NOMO-1 treated with DMSO at 0.1 percent for 48 hours (cell line): Measurements from ENCODE around the gene FBXW7.

Experiments used
- DNase-seq: peaks from one replicate; lab custom pipeline; 2025; ENCODE audit not compliant: unreplicated experiment; lab: John Stamatoyannopoulos, UW

FBXW7 gene

DNA sequence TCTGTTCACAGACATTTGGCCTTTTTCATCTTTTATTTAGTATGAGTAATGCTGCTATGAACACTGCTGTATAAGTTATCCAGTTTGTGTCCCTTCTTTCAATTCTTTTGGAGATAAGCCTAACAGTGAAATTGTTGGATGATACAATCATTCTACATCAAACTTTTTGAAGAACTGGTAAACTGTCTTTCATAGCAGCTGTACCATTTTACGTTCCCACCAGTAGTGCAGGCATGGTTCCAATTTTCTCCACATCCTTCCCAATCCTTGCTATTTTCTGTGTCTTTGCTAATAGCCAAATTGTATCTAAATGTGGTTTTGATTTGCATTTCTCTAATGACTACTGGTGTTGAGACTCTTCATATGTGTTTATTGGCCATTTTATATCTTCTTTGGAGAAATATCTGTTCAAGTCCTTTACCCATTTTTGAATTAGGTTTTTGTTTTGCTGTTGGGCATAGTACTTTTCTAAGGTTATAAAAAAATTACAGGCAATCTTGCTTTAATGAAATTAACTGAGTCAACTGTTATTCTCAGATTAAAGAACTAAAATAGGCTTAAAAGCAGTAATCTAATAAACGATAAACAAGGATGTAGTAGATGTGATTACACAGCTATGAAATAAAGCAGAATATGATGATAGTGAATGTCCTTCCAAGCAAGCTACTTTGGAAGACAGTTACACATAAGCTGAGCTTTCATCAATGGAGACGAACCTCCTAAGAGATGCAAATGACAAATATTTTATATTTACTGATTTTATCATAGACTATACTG lies 57.2 kb downstream of the FBXW7 start:
- no peak for DNase-seq

- DNase-seq, result peak; percentile 30
Measured at GRCh38 chr4:152476796-152477195, 59.1 kb downstream of the FBXW7 start.

GRCh38 chr4:152471251-152471792 lies 64.6 kb downstream of the FBXW7 start:
- no peak for DNase-seq

GRCh38 chr4:152468408-152468807 lies 67.5 kb downstream of the FBXW7 start:
- DNase-seq, result no peak

GRCh38 chr4:152467101-152467500 lies 68.8 kb downstream of the FBXW7 start:
- DNase-seq, result no peak

DNA sequence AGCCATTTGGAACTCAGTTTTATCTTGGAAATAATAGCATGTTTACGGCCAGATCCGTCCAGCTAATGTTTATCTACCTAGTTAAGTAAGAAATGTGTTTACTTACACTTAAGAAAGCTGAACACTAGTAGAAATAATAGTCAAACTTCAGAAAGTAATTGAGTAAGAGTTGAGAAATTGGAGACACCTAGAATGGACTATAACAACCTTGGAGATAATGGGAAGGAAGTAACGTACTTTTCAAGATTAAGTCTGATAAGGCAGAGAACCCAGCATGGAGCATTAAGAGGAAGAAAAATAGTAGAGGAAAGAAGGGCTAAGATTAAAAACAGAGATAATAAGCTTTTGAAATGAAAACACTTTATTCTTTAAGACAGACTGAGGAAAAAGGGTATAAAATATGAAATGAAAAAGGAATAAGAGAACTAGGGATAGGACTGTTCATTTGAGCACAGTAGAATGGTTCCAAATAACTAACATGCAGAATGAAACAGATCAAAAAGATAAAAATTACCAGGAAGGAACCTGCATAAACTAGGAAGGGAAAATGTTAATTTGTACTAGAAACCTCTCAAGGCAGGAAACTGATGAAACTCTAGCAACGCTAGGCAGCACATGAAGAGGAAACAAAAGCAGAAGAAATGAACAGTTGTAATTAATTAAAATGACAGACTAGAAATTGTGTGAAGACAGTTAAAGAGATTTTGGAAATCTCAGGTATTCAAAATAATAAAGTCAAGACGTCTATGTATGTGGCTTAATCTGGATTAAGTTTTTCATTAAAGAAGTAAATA lies 71.7 kb downstream of the FBXW7 start:
- peak; percentile 74 for DNase-seq

DNA sequence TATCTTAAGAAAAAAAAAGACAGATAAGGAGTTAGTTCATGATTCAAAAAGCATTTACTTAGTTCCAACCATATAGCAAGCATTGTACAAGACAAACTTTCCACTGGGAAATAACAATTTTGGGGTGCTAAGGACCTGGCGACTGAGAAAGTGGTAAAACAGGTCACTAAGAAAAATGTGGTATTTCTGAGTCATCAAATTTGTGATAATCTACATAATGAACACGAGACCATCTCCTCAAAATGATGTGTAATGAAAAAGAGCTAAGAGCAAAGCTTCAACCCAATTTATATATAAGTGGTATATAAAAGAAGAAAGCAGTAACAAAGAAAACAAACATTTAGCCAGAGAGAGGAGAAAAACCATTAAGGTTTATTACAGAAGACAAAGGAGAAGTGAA lies 72.3 kb downstream of the FBXW7 start:
- no peak for DNase-seq

GRCh38 chr4:152462695-152463094 lies 73.2 kb downstream of the FBXW7 start:
- DNase-seq, result no peak

DNA sequence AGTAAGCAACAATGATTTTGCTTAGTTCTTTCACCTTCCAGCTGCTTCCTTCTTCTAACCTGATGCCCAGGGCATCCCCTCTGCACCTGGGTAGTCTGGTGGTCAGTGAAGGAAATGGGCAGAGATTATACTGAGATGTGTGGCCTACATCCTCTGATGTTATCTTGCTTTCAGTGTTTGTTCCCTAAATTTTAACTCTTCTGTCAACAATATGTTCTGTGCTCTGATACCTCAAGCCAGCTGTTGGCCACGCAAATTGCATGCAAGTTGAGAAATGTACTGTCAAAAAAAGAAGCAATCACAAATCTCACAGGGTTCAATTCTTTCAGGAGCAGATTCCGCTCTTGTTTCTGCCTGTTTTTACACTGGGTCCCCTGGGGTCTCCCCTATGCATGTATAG lies 73.8 kb downstream of the FBXW7 start:
- DNase-seq, result peak; percentile 13

- DNase-seq, result peak; percentile 82
Measured at GRCh38 chr4:152460488-152460887, 75.4 kb downstream of the FBXW7 start.

- no peak for DNase-seq
Measured at GRCh38 chr4:152459326-152459725, 76.6 kb downstream of the FBXW7 start.

DNA sequence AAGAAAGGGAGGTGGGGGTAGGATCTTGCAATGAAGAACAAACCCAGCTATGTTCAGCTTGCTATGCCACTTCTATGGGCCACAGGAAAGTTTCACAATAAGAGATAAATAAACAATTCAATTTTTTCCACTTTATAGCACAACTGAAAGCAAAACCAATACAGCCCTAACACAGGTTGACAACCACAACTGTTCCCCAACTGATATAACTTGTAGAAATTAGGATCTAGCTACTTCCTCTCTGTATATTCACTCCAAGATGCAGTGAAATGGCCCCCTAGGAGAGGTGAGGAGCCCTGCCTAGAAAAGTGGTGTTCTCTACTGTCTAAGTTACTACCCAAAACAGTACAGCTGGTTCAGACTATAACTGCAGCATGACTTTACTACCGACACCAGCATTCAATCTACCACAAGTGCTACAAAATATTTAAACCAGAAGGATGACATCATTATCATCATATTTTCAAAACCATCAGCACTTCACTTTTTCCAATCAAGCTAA lies 77.0 kb downstream of the FBXW7 start:
- peak; percentile 55 for DNase-seq

- no peak for DNase-seq
Measured at GRCh38 chr4:152456609-152457008, 79.3 kb downstream of the FBXW7 start.

DNA sequence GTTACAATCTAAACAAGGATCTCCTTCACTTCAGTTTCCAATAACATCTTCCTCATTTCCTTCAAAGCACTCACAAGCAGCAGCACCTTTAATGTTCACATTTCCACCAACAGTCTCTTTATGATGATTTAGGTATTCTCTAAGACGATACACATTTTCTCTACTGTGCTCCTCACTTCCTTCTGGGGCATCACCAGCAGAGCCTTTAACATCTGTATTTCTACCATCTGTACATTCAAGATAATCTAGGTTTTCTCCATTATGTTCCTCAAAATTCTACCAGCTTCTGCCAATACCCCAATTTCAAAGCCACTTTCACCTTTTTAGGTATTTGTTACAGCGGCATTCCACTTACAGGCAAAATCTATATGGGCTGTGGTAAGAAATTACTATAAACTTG lies 80.6 kb downstream of the FBXW7 start:
- no peak for DNase-seq

GRCh38 chr4:152454398-152455011 lies 81.4 kb downstream of the FBXW7 start:
- peak; percentile 44 for DNase-seq

GRCh38 chr4:152451496-152451895 lies 84.4 kb downstream of the FBXW7 start:
- DNase-seq, result no peak

DNA sequence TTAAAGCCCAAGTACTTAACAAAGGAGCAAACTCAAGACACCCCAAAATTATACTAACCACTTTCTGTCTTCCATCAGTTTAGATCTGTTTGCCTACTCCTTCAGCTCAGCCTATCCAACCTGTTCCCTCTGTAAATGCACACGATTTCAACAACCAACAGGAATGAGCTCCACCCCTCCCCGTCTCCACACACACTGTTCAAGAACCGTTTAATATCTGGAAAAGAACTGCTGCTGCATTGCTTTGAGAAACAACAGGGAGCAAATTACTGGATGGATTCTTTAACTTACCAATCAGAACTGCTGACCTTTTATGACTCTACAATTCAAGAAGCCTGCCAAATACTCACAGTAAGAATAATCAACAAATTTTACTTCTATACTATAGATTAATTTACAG lies 87.0 kb downstream of the FBXW7 start:
- DNase-seq, result no peak

GRCh38 chr4:152448038-152448707 lies 87.7 kb downstream of the FBXW7 start:
- DNase-seq, result no peak

DNA sequence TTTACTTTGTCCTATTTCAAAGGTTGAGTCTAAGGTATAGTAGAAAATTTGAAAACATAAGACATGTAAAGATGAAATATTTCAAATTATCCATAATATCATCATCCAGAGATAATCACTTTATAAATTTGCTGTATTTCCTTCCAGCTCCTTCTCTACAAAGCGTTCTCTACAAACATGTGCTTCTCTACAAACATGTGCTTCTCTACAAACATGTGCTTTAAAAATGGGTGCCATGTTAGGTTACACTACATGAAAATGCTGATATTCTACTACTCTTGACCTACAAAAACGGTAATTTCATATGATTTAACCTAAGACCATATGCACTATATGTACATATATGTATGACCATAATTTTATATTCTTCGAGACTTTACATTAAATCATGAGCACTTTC lies 92.0 kb downstream of the FBXW7 start:
- no peak for DNase-seq

DNA sequence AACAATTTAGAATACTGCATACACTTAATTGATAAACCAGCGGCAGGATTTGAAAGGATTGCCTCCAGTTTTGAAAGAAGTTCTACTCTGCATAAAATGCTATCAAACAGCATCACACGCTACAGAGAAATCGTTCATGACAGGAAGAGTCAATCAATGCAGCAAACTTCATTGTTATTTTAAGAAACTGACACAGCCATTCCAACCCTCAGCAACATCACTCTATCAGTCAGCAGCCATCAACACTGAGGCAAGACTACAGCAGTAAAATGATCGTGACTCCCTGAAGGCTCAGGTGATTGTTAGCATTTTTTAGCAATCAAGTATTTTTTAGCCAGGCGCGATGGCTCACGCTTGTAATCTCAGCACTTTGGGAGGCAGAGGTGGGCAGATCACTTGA lies 98.3 kb downstream of the FBXW7 start:
- no peak for DNase-seq

GRCh38 chr4:152436384-152436783 lies 99.5 kb downstream of the FBXW7 start:
- DNase-seq, result no peak
